Ishikawa (cell line): ENCODE results near the gene PLBD2.

Experiments used
- CEBPB ChIP-seq: IDR thresholded peaks from 2 replicates; pipeline ENCODE4 v1.6.1; 2012
- CREB1 ChIP-seq: IDR thresholded peaks from 2 replicates; pipeline ENCODE4 v1.6.1; 2012; ENCODE audit warnings: low read depth
- EGR1 ChIP-seq: IDR thresholded peaks from 2 replicates; pipeline ENCODE4 v1.6.1; 2012
- EP300 ChIP-seq: IDR thresholded peaks from 2 replicates; pipeline ENCODE4 v1.6.1; 2012; ENCODE audit warnings: borderline replicate concordance
- FOXM1 ChIP-seq: IDR thresholded peaks from 2 replicates; pipeline ENCODE4 v1.6.1; 2012; ENCODE audit warnings: low read depth, borderline replicate concordance
- MAX ChIP-seq: IDR thresholded peaks from 2 replicates; pipeline ENCODE4 v1.6.1; 2012
- NFIC ChIP-seq: IDR thresholded peaks from 2 replicates; pipeline ENCODE4 v1.6.1; 2012
- RAD21 ChIP-seq: IDR thresholded peaks from 2 replicates; pipeline ENCODE4 v1.6.1; 2012; ENCODE audit warnings: low read depth
- REST ChIP-seq: IDR thresholded peaks from 2 replicates; pipeline ENCODE4 v1.6.1; 2012; ENCODE audit warnings: low read depth, mild to moderate bottlenecking
- TAF1 ChIP-seq: IDR thresholded peaks from 2 replicates; pipeline ENCODE4 v1.6.1; 2012; ENCODE audit warnings: low read depth, mild to moderate bottlenecking
- TCF12 ChIP-seq: IDR thresholded peaks from 2 replicates; pipeline ENCODE4 v1.6.1; 2012; ENCODE audit warnings: low read depth
- TEAD4 ChIP-seq: IDR thresholded peaks from 2 replicates; pipeline ENCODE4 v1.6.1; 2012
- USF1 ChIP-seq: IDR thresholded peaks from 2 replicates; pipeline ENCODE4 v1.6.1; 2012
- YY1 ChIP-seq: IDR thresholded peaks from 2 replicates; pipeline ENCODE4 v1.6.1; 2012; ENCODE audit warnings: low read depth
- ZBTB7A ChIP-seq: IDR thresholded peaks from 2 replicates; pipeline ENCODE4 v1.6.1; 2012; ENCODE audit warnings: low read depth

PLBD2 gene

DNA sequence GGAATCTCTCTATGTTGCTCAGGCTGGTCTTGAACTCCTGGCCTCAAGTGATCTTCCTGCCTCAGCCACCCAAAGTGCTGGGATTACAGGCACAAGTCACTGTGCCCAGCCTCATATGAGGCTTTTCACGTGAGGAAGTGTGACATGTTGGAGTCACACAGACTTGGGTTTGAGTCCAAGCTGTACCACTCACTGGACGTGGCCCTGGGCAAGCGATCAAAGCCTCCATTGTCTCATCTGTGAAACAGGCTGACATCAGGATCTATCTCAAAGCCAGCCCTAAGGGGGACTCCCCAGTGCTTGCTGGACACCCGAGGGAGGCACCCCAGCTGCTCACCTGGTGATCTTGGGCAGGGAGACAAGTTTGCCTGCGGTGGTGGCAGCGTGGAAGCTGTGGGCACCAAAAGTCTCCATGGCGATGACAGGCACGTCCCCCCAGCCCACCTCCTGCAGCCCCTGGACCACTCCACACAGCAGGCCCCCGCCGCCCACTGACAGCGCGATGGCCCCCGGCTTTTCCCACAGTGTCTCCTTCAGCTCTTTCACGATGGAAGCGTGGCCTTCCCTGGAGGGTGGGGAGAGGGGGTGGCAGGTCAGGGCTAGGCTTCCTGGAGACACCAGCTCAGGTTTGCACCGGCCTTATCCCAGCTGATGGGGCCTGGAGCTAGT is 38.6 kb downstream of the PLBD2 start:
- TF ChIP-seq CEBPB (no peak), EP300 (no peak), USF1 (no peak), ZBTB7A (no peak), TAF1 (no peak), NFIC (no peak), TCF12 (no peak), YY1 (no peak), FOXM1 (no peak), MAX (no peak), CREB1 (no peak), REST (no peak)

DNA sequence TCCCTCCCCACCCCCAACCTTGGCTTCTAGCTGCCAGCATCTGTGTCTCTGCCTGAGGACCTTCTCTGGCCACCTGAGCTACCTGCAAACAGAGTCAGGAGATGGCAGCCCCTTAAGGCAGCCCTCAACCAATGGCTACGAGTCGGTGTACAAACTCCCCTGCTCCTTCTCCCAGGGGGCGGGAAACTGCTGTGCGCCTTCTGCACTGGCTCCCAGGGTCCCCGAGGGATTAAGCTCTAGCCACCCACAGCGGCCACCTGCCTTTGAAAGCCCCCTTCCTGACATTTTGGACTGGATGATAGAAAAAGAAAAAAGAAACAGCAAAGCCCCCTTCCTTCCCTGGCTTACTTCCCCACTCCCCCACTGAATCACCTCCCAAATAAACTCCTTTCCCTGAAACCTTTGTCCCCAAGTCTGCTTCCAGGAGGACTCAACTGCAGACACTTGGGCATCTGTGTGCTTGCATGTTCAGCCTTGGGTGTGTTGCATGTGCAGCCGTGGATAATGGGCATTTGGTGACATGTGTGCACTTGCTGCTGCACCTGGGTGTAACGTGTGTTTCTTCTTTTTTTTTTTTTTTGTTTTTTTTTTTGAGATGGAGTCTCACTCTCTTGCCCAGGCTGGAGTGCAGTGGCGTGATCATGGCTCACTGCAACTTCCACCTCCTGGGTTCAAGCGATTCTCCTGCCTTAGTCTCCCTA is 39.3 kb downstream of the PLBD2 start:
- TF ChIP-seq EP300 (no peak), FOXM1 (no peak), TCF12 (no peak), TAF1 (no peak), CREB1 (no peak), NFIC (no peak), YY1 (no peak), TEAD4 (no peak), RAD21 (no peak), CEBPB (no peak), USF1 (no peak), REST (no peak), ZBTB7A (no peak)

GRCh38 chr12:113398346-113399290 is 40.2 kb downstream of the PLBD2 start:
- TF ChIP-seq REST: no peak
- no peak for TF ChIP-seq MAX
- no peak for TF ChIP-seq CREB1
- no peak for TF ChIP-seq TCF12
- TF ChIP-seq RAD21: no peak
- TF ChIP-seq ZBTB7A: no peak
- no peak for TF ChIP-seq TAF1
- TF ChIP-seq USF1: no peak
- no peak for TF ChIP-seq YY1
- no peak for TF ChIP-seq NFIC
- no peak for TF ChIP-seq CEBPB
- TF ChIP-seq EGR1: no peak
- no peak for TF ChIP-seq EP300
